ENCODE results near the gene PDE11A. TPM values are rescaled to one million over a fixed set of nuclear protein-coding genes. Genes with fewer than 3 reads are reported as not detected.
"Not testable (repeated sequence)": the region's sequence is repeated elsewhere in the genome, so short reads cannot be mapped to it uniquely, and the experiment has no call there.

Gene PDE11A
- total RNA-seq, 1 experiment from 2014 or later = 2.6 TPM

DNA sequence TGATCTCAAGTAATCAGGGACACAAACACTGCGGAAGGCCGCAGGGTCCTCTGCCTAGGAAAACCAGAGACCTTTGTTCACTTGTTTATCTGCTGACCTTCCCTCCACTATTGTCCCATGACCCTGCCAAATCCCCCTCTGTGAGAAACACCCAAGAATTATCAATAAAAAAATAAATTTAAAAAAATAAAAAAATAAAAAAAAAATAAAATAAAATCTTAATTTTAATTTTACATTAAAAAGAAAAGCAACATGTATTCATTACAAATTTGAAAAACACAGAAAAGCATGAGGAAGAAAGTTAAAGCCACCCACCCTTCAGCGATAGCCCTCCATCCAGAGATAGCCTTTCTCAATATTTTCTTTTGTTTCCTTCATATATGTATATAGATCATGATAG, 125.0 kb downstream of the PDE11A start:
- DNase-seq (ENCODE audit: low spot score); in situ Hi-C loops (cut with HindIII; ENCODE audit: low sequenced_read_pairs): not testable (repeated sequence)

DNA sequence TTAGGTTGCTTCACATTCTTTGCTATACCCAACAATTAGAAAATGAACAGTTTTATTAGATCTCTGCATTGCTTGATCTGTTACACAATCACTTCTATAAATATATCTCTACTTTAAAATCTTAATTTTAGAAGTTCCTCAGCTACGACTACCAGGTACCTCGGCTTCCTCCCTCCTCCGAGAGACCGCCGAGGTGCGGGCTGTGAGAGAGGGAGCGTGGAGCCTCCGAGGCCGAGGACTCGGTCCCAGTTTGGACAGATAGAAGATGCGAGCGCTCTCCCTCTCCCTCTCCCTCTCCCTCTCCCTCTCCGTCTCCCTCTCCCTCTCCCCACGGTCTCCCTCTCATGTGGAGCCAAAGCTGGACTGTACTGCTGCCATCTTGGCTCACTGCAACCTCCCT, 128.0 kb downstream of the PDE11A start:
- DNase-seq (ENCODE audit: low spot score); in situ Hi-C loops (cut with HindIII; ENCODE audit: low sequenced_read_pairs): not testable (repeated sequence)

DNA sequence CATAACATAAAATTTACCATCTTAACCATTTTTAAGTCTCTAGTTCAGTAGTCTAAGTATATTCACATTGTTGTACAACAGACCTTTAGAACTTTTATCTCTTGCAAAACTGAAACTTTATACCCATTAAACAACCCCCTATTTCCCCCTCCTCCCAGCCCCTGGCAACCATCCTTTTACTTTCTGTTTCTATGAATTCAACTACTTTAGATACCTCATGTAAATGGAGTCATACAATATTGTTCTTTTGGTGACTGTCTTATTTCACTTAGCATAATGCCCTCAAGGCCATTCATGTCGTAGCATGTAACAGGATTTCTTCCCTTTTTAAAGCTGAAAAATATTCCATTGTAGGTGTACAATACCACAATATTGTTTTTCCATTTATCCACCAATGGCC, 129.8 kb downstream of the PDE11A start:
- in situ Hi-C loops (cut with HindIII; ENCODE audit: low sequenced_read_pairs) = no loop called here
- no peak for DNase-seq (ENCODE audit: low spot score)

DNA sequence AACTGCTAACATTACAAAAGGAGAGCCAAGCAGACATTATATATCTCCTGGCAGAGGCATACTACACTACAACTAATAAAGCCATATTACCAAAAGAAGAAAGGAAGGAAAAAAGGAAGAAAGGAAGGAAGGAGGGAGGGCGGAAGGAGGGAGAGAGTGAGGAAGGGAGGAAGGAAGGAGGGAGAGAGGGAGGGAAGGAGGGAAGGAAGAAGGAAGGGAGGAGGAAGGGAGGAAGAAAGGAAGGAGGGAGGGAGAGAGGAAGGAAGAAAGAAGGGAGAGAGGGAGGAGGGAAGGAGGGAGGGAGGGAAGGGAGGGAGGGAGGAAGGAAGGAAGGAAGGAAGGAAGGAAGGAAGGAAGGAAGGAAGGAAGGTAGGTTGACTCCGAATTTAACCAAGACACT, 133.4 kb downstream of the PDE11A start:
- DNase-seq (ENCODE audit: low spot score) = no peak
- in situ Hi-C loops (cut with HindIII; ENCODE audit: low sequenced_read_pairs) = no loop called here

DNA sequence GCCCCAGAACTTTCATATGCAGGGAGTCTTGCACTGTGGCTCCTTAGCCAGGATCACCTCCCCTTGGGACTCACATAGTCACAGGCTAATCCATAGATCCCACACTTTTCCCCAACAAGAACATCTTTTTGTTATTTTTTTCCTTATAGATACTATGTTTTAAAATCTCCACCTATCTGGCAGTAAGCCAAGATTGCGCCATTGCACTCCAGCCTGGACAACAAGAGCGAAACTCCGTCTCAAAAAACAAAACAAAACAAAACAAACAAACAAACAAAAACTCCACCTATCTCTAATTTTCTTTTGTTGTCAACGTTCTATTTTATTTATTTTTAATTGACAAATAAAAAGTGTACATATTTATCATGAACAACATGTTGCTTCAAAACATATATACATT, 141.7 kb downstream of the PDE11A start:
- in situ Hi-C loops (cut with HindIII; ENCODE audit: low sequenced_read_pairs) = no loop called here
- no peak for DNase-seq (ENCODE audit: low spot score)

DNA sequence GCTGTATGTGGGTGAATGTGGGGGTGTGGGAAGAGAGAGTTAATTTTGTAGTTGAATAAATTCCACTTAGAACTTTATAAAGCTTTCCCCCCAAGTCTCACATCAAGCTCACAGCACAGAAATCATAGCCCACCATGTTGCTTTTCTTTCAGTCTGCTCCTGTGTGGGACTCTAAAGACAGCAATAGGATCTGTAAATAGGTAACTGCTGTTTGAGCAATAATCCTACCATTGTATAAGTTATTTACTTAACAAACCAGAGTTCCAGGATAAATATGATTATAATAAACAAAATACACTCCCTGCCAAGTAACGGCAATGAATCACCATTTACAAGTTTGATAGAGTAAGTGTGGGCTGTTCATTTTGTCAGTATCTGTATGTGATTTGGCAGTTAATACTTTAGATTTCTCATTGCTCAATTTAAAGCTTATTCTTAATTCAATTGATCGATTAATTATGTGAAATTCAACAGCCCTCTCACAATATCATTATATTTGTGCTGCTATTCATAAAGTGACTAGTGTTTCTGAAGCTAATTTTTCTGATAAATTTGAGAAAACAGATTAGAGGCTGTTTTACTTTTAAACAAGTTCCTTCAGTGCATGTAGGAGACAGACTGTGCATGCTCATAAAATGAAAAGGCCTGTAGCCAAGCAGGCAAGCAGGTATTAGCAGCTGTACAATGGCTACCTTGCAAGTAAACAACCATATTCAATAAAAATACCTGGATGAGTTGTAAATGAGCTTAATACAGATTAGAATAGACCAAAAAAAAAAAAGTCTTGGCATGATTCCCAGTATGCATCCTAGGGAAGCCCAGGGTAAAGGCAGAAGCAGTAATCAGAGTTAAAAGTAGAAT, 142.7 kb downstream of the PDE11A start:
- DNase-seq (ENCODE audit: low spot score) = no peak
- in situ Hi-C loops (cut with HindIII; ENCODE audit: low sequenced_read_pairs) = no loop called here

DNA sequence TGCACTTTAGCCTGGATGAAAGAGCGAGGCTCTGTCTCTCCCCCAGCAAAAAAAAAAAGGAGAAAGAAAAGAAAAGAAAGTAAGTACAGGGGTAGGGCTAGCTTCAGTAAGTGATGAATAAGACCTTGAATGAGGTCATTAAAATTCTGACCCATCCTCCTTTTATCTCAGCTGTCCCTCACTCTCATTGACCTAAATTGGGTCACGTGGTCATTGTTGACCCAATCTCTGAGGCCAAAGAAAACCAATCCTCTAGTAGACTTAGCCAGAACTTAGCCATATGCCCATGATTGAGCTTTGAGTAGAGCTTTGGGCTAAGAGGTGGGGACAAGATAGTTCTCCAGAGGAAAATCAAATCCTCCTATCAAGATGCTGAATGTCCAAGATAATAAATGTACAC, 149.3 kb downstream of the PDE11A start:
- DNase-seq (ENCODE audit: low spot score) = no peak
- in situ Hi-C loops (cut with HindIII; ENCODE audit: low sequenced_read_pairs) = no loop called here

DNA sequence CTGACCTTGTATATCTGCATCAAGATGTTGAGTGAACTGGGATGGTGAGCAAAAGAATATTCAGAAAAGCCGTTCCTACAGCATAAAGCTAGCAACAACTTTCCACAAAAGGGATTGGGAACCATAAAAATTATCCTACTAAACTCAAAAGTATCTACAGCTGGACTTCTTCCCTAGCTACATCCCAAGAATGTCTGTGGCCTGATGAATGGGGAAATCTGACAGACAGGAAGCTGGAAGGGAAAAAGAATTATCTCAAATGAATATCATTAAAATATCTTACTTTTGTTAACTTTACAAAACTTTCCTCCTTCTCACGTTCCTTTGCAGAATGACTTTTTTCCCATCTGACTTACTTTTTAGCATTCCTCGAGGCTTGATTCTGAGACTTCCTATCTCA, 150.9 kb downstream of the PDE11A start:
- in situ Hi-C loops (cut with HindIII; ENCODE audit: low sequenced_read_pairs) = no loop called here
- no peak for DNase-seq (ENCODE audit: low spot score)

DNA sequence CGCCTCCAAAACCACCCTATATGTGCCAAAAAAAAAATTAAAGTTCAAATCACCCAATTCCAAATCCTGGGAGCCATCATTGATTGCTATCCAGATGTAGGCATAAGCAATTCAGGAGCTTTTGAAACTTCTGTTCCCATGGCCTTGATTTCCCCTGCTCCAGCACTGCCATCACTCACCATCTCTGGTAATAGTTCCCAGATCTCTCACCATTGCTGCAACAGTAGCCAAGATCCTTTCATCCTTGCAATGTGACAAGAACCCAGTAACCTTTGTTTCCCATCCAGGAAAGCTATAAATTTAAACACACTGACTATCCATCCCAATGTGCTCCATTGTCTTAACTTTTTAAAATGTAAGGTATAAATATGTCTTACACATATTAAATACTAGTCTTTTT, 155.4 kb downstream of the PDE11A start:
- in situ Hi-C loops (cut with HindIII; ENCODE audit: low sequenced_read_pairs) = no loop called here

DNA sequence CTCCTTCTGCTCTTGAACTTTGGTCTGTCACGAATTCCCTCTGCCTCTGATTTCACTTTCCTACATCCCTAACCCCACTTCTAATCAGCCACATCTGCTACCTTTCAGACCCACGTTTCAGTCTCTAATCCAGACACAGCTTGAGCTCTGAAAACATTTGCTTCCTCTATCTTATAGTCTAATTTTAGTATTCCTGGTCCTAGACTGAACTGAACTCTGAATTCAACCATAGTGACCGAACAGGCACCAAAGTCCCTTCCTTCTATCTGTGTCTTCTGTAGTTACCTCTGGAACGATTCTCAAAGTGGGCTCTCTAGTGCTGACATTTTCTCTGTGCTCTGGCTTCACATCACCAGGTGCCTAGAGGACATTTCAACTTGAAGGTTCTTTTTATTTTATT, 156.2 kb downstream of the PDE11A start:
- in situ Hi-C loops (cut with HindIII; ENCODE audit: low sequenced_read_pairs) = no loop called here
- DNase-seq (ENCODE audit: low spot score) = no peak

More for the DNA sequence above, 155.4 kb downstream of the PDE11A start:
- DNase-seq (ENCODE audit: low spot score) = no peak

DNA sequence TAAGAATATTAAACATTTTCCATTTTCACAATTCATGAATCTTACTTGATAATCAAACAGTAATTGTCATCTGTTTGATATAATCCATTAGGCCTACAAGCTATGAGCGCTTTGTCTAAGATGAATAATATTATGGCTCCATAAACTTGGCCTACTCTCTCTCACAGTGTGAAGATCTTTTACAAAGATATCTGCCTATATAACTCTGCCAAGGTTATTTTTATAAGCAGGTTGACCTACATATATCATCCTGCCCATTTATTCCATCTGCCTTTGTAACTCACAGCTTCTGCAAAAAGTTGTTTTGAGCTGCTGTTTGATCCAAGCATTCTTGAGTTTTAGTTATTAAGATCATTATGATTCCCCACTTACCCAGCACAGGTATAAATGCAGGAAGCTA, 158.3 kb downstream of the PDE11A start:
- in situ Hi-C loops (cut with HindIII; ENCODE audit: low sequenced_read_pairs) = no loop called here

DNA sequence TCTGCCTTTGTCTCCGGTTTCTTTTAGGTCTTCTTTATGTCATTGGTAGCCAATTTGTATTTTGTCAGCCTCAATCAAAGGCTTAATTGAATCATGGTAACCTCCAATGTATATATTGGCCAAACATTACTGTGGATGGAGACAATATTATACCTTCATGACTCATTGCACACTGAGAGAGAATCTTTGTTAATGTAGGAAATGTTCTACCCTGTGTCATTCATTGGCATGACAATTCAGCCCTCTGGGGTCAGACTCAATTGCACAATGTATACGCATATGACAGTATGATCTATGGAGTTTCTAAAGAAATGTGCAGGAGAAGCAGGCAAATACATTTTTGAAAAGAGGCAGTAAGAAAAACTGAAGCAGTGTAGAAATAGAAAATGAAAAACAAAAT, 162.6 kb downstream of the PDE11A start:
- in situ Hi-C loops (cut with HindIII; ENCODE audit: low sequenced_read_pairs) = no loop called here
- DNase-seq (ENCODE audit: low spot score) = no peak

More for the DNA sequence above, 158.3 kb downstream of the PDE11A start:
- peak; percentile 55 for DNase-seq (ENCODE audit: low spot score)

DNA sequence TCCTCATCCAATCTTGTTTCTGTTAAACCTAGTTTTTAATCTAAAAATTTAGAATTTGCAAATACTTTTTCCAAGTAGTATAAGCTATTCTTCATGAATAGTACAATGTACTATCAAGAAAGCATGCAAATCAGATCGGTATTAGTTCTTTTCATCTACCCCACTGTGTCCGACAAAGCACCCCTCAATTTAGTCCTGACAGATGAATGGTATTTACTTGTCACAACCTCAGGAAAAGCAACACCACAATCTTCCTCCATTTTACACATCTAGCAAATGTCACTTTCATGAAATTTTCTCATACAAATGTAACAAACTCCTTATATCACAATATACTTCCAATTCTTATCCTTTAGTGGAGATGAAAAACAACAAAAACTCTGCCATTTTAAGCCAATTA, 163.8 kb downstream of the PDE11A start:
- in situ Hi-C loops (cut with HindIII; ENCODE audit: low sequenced_read_pairs) = no loop called here
- no peak for DNase-seq (ENCODE audit: low spot score)

DNA sequence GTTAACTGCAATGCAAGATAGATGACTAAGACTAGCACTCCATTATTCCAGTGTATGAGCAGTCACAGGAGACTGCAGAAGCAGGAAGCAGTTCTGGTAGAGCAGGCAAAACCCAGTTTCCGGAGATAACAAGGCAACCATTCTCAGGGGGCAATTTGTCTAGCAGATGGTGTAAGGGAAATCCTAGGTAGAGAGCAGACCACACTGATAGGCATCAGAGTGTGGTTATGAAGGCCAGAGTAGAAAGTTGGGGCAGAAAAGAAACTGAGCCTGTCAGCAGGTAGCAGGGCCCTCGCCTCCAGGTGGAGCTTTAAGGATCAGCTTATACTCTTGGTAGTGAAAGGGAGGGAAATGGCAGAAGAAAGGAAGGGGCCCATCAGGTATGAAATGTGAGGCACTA, 164.4 kb downstream of the PDE11A start:
- DNase-seq (ENCODE audit: low spot score) = no peak
- in situ Hi-C loops (cut with HindIII; ENCODE audit: low sequenced_read_pairs) = no loop called here

DNA sequence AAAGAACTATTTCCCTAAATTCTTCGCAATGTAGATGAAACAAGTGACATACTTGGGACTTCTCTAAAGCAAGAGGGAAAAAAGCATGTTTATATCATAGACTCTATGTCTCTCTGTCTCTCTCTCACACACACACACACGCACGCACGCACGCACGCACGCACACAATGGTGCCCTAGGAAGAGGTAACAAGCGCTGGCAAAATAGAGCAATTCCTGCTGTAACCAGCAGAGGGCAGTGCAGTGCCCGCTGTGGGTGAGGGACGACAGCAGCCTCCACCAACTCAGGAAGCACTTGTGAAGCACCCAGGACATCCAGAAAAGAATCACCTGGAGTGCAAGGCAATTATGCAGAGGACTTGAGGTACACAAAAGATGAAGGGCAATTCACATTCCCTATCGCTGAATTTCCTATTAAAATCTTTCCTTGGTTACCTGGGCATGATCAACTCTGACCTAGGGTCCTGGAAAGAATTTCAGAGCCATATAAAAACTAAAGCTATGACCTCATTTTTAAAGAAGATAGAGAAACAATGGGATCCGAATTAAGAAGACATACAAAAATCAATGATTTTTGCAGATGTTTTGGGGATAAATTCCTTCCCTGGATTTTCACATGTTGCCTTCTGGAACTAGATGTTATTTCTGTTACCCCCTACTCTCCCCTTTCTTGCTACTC, 166.4 kb downstream of the PDE11A start:
- in situ Hi-C loops (cut with HindIII; ENCODE audit: low sequenced_read_pairs) = no loop called here
- peak; percentile 21 for DNase-seq (ENCODE audit: low spot score)

DNA sequence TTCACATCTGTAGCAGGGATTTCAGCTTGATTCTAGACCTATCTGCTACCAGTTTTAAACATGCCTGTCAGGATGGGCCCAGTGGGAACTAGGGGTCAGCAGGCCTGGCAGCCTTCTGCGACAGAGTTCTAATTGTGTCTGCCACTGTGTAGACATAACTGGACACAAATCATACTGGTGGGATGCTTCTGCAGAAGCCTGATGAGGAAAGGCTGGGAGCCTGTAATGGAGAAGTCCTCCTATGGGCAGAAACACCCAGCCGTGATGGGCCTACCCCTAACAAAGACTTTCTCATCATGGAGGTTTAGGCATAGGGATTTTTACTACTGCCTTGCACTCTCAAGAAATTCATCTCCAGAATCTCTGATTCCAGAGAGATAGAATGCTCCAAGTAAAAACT, 166.9 kb downstream of the PDE11A start:
- in situ Hi-C loops (cut with HindIII; ENCODE audit: low sequenced_read_pairs) = no loop called here

DNA sequence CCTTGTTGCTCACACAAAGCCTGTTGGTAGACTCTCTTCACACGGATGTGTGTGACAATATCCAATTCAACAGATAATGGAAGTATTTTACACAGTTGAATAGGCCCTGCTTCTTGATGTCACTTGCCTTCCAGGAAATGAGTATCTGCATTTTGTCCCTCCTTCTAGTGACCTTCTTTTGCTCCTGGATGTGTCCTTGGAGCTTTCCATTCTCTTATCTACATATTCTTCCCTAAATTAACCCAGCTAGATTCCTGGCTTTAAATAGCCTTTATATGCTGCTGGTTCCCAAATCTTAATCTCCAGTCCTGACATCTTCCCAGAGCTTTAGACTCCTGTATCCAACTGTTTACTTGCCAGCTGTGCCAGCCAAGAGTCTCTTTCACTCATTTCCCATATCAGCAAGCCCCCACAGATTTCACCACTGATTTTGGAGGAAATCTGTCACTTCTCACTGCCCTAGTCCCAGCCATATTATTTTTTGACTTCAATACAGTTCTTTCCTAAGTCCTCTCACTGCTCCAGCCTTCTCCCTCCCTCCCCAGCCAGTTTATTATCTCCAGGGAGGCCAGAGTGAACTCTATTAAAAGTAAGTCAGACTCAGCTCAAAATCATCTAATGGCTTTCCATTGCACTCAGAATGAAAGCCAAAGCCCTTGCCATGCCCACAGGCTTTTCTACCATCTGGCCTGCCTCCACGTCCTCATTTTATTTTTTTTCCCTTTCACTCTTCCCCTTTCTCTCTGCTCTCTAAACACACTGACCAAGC, 170.0 kb downstream of the PDE11A start:
- DNase-seq (ENCODE audit: low spot score) = peak; percentile 11
- in situ Hi-C loops (cut with HindIII; ENCODE audit: low sequenced_read_pairs) = no loop called here

More for the DNA sequence above, 166.9 kb downstream of the PDE11A start:
- DNase-seq (ENCODE audit: low spot score) = no peak

DNA sequence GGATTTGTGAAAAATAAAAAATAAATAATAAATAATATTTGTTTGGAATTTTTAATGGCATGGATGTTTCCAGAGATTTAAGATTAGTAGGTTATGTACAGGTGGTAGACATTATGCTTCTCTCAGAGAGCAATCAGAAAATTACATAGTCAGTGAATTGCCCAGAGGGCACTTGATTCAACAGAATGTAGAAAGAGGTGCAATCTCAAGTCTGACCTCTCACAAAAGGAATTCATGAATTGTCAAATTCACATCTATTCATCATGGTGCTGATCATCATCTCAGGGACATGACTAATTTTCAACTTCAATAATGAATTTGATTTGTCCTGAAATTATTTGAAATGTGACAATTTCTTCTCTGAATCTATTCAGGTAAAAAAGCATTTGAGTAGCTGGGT, 172.5 kb downstream of the PDE11A start:
- DNase-seq (ENCODE audit: low spot score) = no peak
- in situ Hi-C loops (cut with HindIII; ENCODE audit: low sequenced_read_pairs) = no loop called here

DNA sequence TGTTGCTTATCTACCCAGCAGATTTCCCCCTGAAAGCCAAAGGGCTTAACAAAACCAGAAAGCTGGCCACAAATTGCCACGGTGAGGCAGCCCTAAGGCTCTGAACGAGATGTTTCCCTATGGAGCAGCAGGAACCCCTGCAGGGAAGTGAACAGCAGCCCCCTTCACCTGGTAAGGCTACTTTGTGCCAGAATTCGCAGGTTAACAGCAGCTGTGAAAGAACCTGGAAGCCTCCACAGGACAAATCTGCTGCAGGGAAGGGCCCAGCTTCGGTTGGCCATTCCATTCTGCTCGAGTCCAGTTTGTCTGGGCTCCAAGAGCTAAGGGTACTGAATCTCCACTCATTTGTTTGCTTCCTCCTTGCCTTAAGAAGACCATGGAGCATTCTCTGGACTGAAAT, 175.3 kb downstream of the PDE11A start:
- in situ Hi-C loops (cut with HindIII; ENCODE audit: low sequenced_read_pairs) = no loop called here
- DNase-seq (ENCODE audit: low spot score) = no peak

DNA sequence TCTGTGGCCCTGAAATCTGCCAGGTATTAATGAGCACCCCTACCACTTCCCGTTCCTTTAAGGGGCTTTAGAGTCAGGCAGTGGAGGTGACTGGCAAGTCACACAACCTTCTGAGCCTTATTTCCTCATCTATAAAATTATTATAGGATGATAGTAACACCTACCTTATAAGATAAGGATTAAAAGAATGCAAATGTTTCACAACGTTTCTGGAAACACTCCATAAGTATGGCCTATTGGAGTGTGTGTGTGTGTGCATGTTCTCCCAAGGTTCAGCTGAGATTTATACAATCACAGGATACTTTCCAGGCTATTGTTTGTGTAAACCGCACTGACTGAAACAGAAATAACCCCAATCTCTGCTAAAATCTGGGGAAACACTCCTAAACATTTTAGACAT, 176.0 kb downstream of the PDE11A start:
- in situ Hi-C loops (cut with HindIII; ENCODE audit: low sequenced_read_pairs) = no loop called here
- no peak for DNase-seq (ENCODE audit: low spot score)
